HuH-7 (cell line): ENCODE results near the gene PRKCB.
"Not testable (repeated sequence)": the region's sequence is repeated elsewhere in the genome, so short reads cannot be mapped to it uniquely, and the experiment has no call there.

ENCODE experiments used
- DNase-seq: peaks from one replicate; pipeline ENCODE4 v3.0.0; 2011; ENCODE audit warnings: low spot score

PRKCB gene

DNA sequence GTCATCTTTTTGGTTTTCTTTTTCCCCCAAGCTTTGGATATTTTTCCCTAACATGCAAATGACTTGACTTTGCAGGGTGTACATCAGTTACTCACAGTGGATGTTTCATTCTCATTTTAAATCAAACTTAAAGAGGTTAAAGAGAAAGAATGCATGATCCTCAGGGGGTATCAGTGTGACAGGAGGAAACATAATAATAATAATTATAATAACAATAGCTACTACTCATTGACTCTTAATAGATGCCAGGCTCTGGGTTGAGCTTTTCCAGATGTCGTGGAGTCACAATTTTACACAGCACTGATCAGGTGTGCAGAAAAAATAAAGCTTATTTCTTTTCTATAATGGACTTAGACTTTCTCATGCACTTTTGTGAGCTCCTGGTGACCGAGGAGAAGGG is 263.1 kb downstream of the PRKCB start:
- DNase-seq = no peak

DNA sequence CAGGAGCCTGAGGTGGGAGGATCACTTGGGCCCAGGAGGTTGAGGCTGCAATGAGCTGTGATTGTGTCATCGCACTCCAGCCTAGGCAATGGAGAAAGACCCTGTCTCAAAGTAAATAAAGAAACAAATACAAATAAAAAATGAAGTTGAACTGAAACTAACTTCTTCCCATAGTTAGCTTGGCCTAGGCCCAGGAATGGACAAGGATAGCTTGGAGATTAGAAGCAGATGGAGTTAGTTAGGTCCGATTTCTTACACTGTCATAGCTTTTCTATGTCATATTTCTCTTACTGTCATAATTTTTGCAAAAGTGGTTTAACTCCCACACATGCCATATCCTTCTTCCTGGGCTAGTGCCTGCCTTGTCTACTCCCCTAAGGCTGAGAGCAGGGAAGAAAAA is 265.6 kb downstream of the PRKCB start:
- DNase-seq = no peak

DNA sequence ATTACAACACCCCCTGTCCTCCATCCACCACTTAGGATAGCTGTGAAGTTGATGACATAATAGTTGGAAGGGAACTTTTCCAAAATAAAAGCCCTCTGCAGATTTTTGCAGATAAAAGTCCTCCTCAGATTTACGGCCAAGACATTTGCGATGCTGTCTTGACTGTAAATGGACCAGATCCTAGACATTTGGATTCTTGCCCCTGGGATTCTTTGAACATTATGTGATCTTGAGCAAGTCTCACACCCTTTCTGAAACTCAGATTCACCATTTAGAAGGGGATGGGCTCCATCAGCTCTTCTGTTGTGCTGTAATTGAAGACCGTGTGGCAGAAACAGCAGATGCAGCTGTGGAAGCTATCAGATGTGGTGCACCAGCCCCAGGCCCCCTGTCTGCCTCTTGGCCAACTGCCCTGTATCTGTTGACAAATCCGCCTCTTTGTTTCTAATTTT is 266.5 kb downstream of the PRKCB start:
- DNase-seq = no peak

DNA sequence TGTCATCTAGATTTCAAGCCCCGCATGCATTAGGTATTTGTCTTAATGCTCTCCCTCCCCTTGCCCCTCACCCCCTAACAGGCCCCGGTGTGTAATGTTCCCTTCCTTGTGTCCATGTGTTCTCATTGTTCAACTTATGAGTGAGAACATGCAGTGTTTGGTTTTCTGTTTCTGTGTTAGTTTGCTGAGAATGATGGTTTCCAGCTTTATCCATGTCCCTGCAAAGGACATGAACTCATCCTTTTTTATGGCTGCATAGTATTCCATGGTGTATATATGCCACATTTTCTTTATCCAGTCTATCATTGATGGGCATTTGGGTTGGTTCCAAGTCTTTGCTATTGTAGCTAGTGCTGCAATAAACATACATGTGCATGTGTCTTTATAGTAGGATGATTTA is 269.7 kb downstream of the PRKCB start:
- not testable (repeated sequence) for DNase-seq

DNA sequence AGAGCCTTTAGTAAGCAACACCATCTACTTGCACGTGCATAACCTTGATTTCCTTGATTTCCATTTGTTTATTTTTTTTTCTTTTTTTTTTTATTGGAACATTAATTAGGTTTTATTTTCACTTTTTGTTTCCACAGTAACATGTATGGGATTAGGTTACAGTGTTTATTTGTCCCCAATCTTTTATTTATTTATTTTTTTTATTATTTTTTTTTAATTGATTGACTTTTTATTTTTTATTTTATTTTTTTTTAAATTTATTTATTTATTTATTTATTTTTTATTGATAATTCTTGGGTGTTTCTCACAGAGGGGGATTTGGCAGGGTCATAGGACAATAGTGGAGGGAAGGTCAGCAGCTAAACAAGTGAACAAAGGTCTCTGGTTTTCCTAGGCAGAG is 272.3 kb downstream of the PRKCB start:
- not testable (repeated sequence) for DNase-seq

DNA sequence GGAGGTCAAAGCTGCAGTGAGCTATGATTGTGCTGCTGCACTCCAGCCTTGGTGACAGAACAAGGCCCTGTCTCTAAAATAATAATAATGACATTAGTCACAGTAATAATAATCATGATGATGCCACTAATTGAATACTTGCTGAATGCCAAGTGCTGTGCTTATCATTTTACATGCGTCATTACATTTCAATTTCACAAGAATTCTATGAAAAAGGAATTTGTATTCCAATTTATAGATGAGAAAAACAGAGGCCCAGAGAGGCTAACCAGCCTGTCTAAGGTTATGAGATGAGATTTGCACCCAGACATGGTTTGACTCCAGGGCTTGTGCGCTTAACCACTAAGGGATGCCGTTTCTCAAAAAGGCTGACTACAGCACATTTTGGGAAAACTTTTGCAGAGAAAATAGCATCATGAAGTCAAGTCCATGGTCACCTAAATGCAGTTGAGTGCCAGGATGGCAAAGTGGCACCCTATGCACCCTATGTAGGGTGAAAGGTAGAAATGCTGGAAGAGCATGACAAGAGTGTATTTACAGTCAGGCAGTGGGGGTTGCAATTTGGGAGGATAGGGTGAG is 276.0 kb downstream of the PRKCB start:
- DNase-seq = no peak

DNA sequence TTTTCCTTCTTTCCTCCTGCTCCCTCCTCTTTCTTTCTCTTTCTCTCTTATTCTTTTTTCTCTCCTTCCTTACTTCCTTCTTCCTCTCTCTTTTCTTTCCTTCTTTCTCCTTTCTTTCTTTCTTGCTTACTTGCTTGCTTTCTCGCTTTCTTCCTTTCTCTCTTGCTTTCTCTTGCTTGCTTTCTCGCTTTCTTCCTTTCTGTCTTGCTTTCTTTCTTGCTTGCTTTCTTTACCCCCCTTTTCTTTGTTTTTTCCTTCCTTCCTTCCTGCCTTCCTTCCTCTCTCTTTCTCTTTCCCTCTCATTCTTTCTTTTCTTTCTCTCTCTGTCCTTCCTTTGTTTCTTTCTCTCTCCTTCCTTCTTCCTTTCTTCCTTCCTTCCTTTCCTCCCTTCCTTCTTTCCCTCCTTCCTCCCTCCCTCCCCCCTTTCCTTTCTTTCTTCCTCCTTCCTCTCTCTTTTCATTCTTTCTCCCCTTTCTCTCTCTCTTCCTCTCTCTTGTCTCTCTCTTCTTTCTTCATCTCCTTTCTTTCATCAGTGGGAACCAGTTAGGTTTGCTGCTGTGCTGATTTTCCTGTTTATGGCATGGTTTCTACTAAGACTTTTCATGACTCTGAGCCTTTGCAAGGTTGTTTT is 277.4 kb downstream of the PRKCB start:
- no peak for DNase-seq

DNA sequence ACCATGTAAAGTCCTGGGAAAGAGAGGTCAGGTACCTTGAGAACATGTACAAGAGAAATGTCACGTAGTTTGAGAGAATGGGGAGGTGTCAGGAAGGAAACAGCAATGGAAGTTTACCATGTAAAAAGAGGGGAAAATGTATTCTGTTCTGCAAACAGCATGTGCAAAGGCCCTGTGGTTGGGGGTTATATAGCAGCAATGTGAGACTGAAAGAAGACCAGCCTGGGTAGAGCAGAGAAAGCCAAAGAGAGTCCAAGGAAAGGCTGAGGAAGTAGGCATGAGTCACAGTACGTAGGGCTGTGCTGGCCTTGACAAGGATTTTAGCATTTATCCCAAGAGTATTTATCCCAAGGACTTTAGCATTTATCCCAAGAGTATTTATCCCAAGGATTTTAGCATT is 279.1 kb downstream of the PRKCB start:
- no peak for DNase-seq

DNA sequence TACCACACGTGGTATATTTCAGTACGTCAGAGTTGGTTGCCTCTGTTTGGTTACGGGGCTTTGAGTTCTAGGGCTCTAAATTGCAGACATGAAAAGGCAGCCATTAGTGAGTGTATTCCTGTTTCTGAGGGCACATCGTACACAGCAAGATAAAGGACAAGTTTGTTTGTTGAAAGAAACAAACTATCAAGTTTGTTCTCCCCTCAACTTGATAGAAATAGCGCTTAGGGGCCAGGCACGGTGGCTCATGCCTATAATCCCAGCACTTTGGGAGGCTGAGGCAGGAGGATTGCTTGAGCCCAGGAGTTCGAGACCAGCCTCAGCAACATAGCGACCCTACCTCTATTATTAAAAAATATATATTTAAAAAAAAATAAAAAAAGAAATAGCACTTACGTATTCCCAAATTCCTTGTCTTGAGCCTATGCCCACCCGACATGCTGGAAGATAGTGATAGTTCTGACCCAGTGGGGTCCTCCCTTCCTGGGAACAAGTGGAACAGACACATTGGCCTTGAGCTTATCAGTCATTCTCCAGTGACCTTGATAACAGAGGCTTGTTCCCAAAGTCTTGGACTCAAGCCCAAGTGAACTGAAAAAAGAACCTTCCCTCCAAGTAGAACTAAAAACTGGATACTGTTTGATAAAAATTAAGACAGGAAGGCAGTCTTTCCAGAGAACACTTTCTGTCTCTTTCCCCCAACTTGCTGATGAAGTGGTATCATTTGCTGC is 280.4 kb downstream of the PRKCB start:
- no peak for DNase-seq

DNA sequence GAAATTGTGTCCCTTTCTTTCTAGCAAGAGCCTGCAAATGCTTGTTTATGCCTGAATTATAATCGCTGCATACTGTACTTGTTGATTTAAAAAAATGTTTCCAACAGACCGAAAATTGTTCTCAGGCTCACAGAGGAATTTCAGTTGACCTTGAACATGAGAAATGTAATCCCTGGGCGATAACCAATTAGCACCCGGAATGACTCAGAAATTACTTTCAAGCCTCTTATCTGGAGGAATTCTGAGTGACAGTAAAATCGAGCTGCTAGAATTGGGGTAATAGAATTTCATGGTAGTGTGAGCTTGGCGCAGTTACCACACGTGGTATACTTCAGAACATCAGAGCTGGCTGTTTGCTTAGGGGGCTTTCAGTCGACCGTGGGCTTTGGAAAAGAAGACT is 281.2 kb downstream of the PRKCB start:
- DNase-seq = no peak

DNA sequence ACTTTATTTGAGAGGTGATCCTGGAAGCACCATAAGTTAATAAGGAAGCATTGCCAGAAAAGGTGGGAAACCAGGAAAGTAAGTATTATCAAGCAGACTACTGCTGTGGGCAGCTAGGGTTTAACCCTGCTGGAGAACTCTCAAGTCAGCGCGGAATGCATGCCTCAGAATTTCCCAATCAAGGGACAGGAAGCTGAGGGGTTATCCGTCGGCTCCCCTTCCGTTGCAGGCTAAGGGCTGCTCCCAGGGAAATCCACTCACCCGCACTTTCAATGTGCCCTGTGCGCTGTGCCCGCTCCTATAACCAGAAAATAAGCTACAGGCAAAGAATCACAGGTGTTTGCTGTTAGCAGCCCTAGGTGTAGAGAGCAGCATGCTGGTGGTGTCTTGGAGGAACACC is 281.9 kb downstream of the PRKCB start:
- no peak for DNase-seq

DNA sequence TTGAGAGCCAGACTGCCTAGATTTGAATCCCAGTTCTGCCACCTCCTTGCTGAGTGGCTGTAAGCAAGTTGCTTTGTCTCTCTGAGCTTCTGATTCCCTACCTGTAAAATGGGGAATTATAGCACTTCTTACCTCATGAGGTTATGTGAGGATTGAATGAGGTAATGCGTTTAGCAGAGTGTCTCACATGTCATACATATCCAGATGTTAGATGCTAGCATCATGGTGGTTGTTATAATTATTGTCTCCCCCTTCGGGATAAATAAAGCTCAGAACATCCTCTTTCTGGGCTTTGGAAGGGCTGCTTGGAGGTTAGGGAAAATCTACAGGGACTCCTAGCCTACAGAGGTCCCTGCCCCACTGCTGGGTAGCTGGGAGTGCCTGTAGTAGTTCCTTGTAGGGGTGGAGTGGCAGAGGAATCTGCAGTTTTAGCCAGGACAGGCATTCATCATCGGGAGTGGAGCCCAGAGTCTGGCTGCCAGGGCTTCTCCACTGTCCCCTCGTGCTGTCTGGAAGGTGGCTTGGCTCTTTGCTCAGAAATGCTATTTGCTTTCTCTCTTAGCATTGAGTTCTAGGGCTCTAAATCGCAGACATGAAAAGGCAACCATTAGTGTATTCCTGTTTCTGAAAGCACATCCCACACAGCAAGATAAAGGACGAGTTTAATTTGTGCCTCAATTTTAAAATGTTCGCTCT is 282.5 kb downstream of the PRKCB start:
- no peak for DNase-seq

DNA sequence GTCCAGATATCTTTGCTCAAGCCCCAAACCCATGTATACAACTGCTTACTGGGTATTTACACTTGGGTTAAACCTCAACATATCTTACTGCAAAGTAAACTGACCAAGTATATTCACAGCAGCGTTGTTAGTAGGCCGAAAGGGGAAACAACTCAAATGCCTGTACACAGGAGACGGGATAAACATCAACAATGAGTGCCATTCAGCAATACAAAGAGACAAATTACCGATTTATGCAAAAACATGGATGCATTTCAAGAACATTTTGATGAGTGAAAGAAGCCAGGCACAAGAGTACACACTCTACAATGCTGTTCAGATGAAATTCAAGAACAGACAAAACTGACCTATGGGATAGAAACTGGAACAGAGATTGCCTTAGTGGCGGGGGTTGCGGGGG is 284.0 kb downstream of the PRKCB start:
- no peak for DNase-seq

DNA sequence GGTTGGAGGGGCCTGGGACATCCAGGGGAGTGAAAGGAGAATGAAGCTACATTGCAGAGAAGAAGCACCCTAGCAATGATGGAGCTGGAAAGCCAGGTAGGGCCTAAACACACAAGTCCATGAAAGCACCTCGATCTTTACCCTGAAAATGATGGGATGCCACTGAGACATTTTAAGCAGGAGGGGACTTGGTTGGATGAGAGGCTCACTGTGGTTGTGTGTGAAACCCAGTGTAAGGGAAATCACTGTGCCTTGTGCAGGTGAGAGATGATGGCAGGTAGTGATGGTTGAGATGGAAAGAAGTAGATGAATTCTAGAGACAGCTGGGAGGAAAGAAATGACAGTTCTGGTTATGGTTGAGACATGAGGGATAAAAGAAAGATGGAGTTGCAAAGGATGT is 287.5 kb downstream of the PRKCB start:
- DNase-seq = no peak

DNA sequence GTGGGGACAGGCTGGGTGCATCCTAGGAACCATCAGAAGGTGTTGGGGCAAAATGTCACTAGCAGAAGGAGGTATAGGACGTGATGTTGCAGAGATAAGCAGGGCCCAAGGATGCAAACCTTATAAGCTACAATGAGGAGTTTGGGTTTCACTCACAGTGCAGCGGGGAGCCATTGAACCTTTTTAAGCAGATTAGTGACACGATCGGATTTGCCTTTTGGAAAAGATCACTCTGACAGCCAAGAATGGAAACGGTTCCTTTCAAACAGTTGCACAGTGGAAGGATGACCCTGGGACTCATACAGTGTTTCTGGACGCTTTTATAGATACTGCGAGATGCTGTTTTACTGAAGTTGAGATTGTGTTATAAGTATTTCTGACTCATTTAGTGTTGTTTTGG is 288.5 kb downstream of the PRKCB start:
- DNase-seq = no peak

DNA sequence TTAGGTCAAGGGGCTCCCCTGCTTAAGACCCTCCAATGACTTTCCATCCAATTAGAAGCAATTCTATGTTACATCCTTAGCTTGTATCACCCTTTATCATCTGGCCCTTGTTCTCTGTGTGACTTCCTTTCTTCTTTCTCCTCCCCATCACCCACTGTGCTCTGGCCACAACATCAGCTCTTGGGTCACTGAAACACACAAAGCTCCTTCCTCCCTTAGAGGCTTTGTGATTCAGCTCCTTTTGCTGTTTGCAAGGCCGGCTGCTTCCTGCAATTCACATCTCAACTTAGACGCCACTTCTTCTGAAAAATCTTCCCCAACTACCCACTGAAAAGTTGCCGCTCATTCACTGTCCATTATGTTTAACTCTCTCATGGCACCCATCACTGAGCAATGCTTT is 289.4 kb downstream of the PRKCB start:
- no peak for DNase-seq

DNA sequence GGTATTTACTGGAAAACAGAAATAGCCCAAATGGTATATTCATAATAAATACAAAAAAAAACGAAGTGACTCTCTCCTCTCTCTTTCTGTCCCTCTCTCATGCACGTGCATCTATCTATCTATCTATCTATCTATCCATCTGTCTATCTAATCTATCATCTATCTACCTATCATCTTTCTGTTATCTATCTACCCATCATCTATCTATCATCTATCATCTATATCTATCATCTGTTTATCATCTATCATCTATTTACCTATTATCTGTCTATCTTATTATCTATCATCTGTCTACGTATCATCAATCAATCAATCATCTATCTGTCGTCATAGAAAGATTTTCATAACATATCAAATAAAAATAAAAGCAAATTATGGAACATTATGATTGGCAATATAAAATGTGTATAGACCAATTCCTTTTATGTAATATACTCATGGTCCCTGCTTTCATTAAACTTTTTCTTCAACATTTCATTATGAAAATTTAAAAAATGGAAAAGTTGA is 293.7 kb downstream of the PRKCB start:
- DNase-seq = no peak

DNA sequence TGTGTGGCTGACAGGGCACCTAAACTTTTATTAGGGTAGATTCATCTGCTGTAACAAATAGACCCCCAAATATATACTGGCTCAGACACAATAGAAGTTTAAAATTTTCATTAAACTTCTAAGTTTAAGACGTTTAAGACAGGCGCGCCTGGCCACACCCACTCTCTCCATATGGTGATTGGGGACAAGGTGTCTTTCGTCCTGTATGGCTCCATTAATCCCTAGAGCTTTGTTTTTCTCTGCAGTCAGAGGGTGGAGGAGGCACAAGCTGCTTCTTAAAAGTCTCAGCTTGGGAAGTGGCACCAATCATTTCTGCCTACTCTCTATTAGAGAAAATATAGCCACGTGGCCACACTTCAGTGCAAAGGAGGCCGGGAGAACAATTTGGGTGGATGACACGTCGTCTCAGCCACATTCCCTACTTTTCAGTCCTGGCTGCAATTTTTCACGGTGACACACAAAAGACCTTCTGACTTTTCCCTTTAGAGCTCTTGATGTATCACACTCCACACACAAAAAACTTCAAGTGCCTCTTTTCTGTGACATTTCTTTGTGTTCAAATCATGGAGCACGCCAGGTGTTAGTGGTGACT is 294.8 kb downstream of the PRKCB start:
- no peak for DNase-seq

DNA sequence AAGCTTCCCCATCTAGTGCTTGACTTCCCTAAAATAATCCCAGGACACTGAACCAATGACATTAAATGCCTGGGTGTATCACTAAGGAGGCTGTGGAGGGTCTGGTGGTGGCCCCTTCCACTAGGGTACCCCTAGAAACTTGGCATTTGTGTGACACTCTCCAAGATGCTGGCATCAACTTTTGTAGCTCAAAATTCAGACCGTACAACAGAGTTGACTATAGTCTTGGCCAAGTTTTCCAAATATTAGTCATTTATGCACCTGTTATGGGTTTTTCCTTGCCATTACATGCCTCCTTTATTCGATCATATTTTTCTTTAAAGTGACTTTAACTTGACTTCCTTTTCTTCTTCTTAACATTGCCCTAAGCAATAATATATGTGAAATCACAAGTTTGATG is 295.5 kb downstream of the PRKCB start:
- no peak for DNase-seq

DNA sequence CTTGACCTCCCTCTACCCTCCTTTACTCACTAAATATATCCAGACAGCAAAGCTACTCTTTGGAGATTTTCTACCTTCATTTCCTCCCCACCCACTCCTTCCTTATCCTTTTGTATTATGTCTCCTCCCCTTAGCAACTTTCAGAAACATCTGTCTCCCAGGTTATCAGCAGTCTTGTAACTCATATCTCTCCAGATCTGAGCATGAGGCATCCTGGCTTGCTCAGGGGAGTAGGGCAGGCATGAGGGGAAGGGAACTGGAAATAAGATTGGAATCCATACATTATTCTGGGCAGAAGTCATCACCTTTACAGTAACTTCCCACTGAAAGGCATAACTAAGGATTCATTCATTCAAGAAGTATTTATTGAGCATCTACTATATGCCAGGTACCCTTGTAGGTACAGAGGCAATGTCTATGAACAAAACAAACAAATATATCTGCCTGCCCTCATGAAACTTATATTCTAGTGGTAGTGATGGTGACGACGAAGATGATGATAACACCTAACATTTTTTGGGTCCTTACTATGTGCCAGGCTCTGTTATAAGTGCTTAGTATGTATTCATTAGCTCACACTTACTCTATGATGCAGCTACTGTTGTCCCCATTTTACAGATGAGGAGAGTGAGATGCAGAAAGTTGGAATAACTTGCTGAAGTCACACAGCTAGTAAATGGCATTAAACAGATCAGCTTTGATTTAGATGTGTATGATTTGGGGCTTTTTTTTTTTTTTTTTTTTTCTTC is 296.4 kb downstream of the PRKCB start:
- DNase-seq = no peak

DNA sequence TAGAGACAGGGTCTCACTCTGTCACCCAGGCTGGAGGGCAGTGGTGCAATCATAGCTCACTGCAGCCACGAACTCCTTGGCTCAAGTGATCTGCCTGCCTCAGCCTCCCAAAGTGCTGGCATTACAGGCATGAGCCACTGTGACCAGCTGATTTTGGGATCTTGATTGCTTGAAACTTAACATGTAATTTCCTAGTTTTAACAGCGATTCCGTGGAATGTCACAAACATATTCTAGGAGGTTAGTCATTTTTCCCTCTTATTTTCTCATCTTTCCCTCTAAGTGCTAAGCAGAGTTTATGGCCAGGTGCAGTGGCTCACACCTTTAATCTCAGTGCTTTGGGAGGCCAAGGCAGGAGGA is 297.0 kb downstream of the PRKCB start:
- DNase-seq = no peak
